Activated CD8-positive, alpha-beta memory T cell treated with anti-CD3 and anti-CD28 coated beads for 36 hours (primary cell): ENCODE data around the gene DNAJC15. TPM values are rescaled to one million over a fixed set of nuclear protein-coding genes. Genes with fewer than 3 reads are reported as not detected.

Source experiments
- CTCF ChIA-PET: fragments of 350-600 bp; sonication (Branson Sonifier 250); formaldehyde crosslinking; loops from one replicate; lab custom pipeline; 2021; ENCODE audit warnings: antibody characterized with exemption; lab: Charles Lee
- POLR2A ChIA-PET: fragments of 350-600 bp; sonication (Branson Sonifier 250); formaldehyde crosslinking; loops from one replicate; lab custom pipeline; 2021; ENCODE audit warnings: antibody characterized with exemption; lab: Charles Lee
- total RNA-seq, 2 experiments: library from RNA; stranded (reverse); gene quantifications; one replicate each; pipeline ENCODE4 v1.2.3, GENCODE V29; 2021

Gene DNAJC15
- total RNA-seq, 2 experiments from 2014 or later: 13.1 to 15.7 TPM

- ChIA-PET POLR2A (no interaction called here), CTCF (no interaction called here)
Observed at GRCh38 chr13:43111559-43112400, 88.4 kb downstream of the DNAJC15 start.

GRCh38 chr13:43113603-43114002, 90.2 kb downstream of the DNAJC15 start:
- CTCF ChIA-PET: no interaction called here
- POLR2A ChIA-PET: no interaction called here

- CTCF ChIA-PET: no interaction called here
- POLR2A ChIA-PET: no interaction called here
Observed at GRCh38 chr13:43114504-43114903, 91.1 kb downstream of the DNAJC15 start.

DNA sequence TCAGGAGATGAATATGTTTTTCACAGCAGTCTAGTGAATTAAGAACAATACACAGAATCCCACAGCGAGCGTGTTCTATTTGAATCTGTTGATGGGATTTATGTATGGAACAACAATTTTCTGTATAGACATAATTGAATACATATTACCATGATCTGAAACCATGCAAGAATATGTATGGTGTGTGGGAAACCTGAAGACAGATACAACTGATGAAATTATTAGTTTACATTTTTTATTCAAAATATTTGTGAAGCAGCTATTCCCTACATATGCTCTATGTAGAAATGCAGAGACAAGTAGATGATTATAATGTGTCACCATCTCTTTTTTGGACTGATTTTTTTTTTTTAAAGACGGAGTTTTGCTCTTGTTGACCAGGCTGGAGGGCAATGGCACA, 91.8 kb downstream of the DNAJC15 start:
- POLR2A ChIA-PET: no interaction called here
- CTCF ChIA-PET: no interaction called here

DNA sequence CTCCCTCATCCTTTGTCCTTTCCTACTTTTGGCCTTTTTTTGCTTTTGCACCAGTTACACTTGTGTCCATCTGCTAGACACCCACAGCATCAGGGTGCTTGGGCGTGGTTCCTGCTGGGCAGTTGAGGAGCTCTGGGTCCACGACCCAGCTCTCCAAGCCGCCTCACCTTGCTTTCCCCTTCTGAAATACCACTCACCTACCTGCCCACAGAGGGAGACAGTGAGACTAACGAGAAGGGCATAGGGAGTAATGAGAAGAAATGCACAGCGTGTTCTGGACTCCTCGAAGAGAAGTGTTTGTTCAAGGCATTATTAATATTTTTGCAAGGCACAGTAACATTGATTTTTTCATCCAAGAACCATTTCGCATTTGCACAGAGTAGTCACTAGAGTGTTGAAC, 92.9 kb downstream of the DNAJC15 start:
- CTCF ChIA-PET: no interaction called here
- POLR2A ChIA-PET: no interaction called here

DNA sequence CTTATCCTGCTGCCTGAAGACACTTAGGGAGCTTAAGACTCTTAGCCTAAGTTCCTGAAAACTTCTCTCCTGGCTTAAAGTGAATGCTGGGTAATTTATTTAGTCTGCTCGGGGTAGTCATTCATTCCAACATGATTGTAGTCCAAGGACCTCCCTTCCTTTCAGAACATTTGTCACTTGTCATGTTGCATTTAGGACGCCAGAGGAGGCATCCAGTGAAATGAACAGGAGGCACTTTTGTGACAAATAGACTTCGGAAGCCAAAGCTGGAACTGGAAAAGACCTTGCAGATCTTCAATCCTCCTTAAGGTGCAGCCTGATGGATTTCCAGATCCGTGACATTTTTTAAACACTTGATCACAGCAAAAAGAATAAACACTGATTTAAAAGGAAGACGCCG, 95.1 kb downstream of the DNAJC15 start:
- ChIA-PET CTCF (no interaction called here), POLR2A (no interaction called here)

DNA sequence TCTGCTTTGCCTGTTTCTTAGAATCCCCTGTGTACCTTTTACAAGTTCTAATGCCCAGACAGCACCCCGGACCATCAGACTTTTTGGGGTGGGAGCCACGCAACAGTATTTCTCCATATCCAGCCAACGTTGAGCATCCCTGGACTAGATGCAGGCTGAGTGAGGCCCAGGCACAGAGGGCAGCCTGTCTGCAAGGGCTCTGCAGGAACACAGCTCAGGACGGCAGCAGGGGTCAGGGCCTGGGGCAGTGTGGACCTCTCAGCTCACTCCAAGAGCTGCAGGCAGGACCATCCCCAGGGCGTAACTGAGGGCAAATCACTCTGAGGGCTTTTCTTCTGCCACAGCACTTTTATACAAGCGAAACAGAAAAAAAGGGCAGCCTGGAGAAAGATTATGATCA, 95.8 kb downstream of the DNAJC15 start:
- POLR2A ChIA-PET: no interaction called here
- CTCF ChIA-PET: no interaction called here

- POLR2A ChIA-PET: no interaction called here
- CTCF ChIA-PET: interaction anchor here (0.6 kb wide), 1 partner anchor 753 kb away, joined by 4 read pairs; no protein-coding TSS in a partner anchor
Observed at GRCh38 chr13:43122791-43123190, 99.4 kb downstream of the DNAJC15 start.

GRCh38 chr13:43123856-43124255, 100.5 kb downstream of the DNAJC15 start:
- ChIA-PET POLR2A (no interaction called here), CTCF (no interaction called here)

- ChIA-PET POLR2A (no interaction called here), CTCF (no interaction called here)
Observed at GRCh38 chr13:43124490-43124889, 101.1 kb downstream of the DNAJC15 start.

DNA sequence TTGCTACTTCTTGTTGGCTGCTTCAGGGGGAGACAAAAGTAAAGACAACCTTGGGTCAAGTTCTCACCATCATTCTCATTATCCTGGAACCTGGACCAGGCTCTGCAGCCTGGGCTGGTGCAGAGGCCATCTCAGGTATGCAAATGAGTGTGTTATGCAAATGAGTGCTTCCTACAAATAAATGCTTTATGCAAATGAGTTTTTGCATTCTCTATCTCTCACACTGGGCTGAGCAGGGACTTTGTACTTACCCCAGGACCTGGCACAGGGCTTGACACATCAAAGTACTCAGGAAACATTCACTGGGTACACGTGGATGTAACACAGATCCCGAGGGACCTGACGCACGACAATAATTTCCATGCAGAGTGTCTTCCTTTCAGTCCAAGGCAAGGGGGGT, 103.0 kb downstream of the DNAJC15 start:
- ChIA-PET POLR2A (no interaction called here), CTCF (no interaction called here)

GRCh38 chr13:43127103-43127798, 103.9 kb downstream of the DNAJC15 start:
- CTCF ChIA-PET: no interaction called here
- POLR2A ChIA-PET: no interaction called here

DNA sequence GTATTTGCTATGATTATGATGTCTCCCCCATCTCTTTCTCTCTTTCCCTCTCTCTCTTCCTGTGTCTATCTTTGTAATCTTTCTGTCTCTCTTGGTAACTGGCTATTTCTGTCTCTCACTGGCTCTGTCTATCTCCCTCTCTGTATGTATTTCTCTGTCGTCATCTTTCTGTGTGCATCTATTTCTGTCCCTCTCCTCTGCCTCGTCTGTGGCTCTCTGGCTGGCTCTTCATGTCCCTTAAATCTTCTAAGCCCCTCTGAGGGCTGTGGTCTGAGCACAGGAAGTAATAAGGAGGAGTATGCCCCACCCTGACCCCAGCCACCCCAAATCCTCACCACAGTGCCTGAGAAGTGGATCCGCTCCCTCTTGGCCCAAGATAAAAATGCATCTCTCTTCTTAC, 104.4 kb downstream of the DNAJC15 start:
- POLR2A ChIA-PET: no interaction called here
- CTCF ChIA-PET: no interaction called here

DNA sequence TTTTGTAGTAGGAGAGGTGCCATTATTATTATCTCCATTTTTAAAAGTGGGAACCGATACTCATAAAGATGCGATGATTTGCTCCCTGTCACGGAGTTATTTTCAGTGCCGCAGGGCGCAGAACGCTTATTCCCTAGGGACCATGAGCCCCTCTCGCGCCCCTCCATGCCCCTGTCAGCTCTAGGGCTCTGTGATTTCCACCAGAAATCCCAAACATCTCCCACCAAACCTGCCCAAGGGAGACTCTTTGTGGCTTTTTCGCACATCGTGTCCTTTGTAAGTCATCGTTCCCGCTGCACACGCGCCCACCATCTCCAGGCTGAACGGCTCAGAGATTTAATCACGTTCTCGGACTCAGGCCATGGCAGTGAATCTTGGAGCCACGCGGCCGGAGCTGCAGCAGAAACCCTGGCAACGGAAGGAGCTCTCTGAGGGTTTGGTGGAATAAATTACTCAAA, 105.1 kb downstream of the DNAJC15 start:
- ChIA-PET POLR2A (no interaction called here), CTCF (no interaction called here)

GRCh38 chr13:43129066-43129465, 105.7 kb downstream of the DNAJC15 start:
- ChIA-PET POLR2A (interaction anchor here (0.6 kb wide), 1 partner anchor 54 kb away, joined by 3 read pairs; no protein-coding TSS in a partner anchor), CTCF (no interaction called here)

- ChIA-PET POLR2A (interaction anchor here (0.6 kb wide), 1 partner anchor 54 kb away, joined by 3 read pairs; no protein-coding TSS in a partner anchor), CTCF (no interaction called here)
Observed at GRCh38 chr13:43129511-43130110, 106.2 kb downstream of the DNAJC15 start.

- POLR2A ChIA-PET: no interaction called here
- CTCF ChIA-PET: no interaction called here
Observed at GRCh38 chr13:43132257-43132656, 108.9 kb downstream of the DNAJC15 start.

- CTCF ChIA-PET: no interaction called here
- POLR2A ChIA-PET: no interaction called here
Observed at GRCh38 chr13:43132911-43133310, 109.5 kb downstream of the DNAJC15 start.

DNA sequence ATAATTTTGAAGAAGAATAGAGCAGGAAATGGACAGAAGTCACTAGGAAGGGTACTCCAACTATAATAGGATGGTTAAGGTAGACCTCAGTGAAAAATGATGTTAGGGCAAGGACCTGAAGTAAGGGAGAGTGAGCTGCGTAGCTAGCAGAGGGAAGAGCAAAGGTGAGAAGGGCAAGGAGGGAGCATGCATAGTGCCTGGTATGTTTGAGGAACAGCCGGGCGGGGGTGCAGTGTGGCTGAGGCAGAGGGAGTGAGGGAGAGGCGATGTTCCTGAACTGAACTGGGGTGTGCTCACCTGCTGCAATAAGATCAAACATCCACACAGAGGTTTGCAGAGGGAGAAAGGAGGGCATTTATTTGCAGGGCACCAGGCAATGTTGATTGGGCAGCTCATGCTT, 110.4 kb downstream of the DNAJC15 start:
- CTCF ChIA-PET: no interaction called here

DNA sequence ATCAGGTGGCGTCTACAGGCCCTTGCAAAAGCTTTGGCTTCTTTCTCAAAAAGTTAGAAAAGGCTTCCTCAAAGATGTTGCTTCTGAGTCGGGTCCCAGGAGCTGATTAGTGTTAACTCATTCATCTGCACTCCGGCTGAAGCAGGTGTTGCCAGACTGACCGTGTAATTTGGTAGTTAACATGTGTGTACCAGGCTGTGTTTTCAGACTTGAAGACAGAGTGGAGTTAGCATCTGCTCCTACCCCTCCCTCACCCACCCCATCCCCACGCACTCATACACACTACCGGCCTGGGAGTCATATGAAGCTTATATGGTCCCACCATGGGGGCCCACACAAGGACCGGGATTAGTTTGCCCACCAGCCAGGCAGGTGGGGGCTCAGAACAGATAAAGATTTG, 111.5 kb downstream of the DNAJC15 start:
- ChIA-PET CTCF (no interaction called here), POLR2A (no interaction called here)

More for the DNA sequence above, 110.4 kb downstream of the DNAJC15 start:
- POLR2A ChIA-PET: no interaction called here
